Prostate gland (tissue), 2 donors: Measurements from ENCODE around the gene LAMP1. TPM values are rescaled to one million over a fixed set of nuclear protein-coding genes. Genes with fewer than 3 reads are reported as not detected.
"Not testable (repeated sequence)": the region's sequence is repeated elsewhere in the genome, so short reads cannot be mapped to it uniquely, and the experiment has no call there.

Source experiments
- DNase-seq: peaks from one replicate; pipeline ENCODE4 v3.0.0-alpha.2; 2019; ENCODE audit warnings: low spot score
- H3K27ac ChIP-seq, 2 donors: fragments of 200-600 bp; sonication (generic); 2 replicates each; pipeline ENCODE4 v1.5.1; 2017 to 2019
- H3K27me3 ChIP-seq: fragments of 200-600 bp; sonication (generic); replicated peaks from 2 replicates; pipeline ENCODE4 v1.5.1; 2019; ENCODE audit not compliant: insufficient read depth
- H3K36me3 ChIP-seq, 2 donors: fragments of 200-600 bp; sonication (generic); 1 replicate in 1 of 2; 2 replicates in 1 of 2; pipeline versions ENCODE4 v1.5.1 to v1.8.1; 2017 to 2019
- H3K4me1 ChIP-seq: fragments of 200-600 bp; sonication (generic); replicated peaks from 2 replicates; pipeline ENCODE4 v1.5.1; 2019
- H3K4me3 ChIP-seq, 2 donors: fragments of 200-600 bp; sonication (generic); 2 replicates each; pipeline ENCODE4 v1.5.1; 2017 to 2019
- H3K9me3 ChIP-seq: fragments of 200-600 bp; sonication (generic); 2 replicates; pipeline ENCODE4 v1.5.1; 2017
- POLR2A ChIP-seq: fragments of 450-650 bp; IDR thresholded peaks from one replicate; pipeline ENCODE4 v1.6.1; 2016; ENCODE audit warnings: antibody characterized with exemption, mild to moderate bottlenecking
- POLR2AphosphoS5 ChIP-seq: sonication (generic); formaldehyde crosslinking; IDR thresholded peaks from one replicate; pipeline ENCODE4 v1.6.1; 2017; ENCODE audit warnings: antibody characterized with exemption
- WGBS: methylation state at CpG from one replicate; pipeline ENCODE4 v1.1.5; 2018; 5-methylcytosine and 5-hydroxymethylcytosine counted together
- intact Hi-C: fragments of 100-400 bp; cut with DNase I; formaldehyde crosslinking; loops from one replicate; pipeline ENCODE4 v1.14.2; 2022
- total RNA-seq, 2 donors: library from RNA; depleted of rRNA; stranded (reverse); fragments of >200 nt; gene quantifications; one replicate each; pipeline ENCODE4 v1.1.0, GENCODE V29; 2016
- TF ChIP-seq, protein P1 (sequence below), 4 experiments: fragments of 200-600 bp in 2 of 4; fragments of 450-650 bp in 2 of 4; sonication (generic) in 2 of 4; IDR thresholded peaks; 1 replicate in 3 of 4; 2 replicates in 1 of 4; pipeline ENCODE4 v1.5.1; 2016 to 2019; ENCODE audit warnings: antibody characterized with exemption in 4 of 4, mild to moderate bottlenecking in 2 of 4, moderate library complexity in 2 of 4

LAMP1 gene
- total RNA-seq, 2 donors from 2014 or later = 214 to 246 TPM

DNA sequence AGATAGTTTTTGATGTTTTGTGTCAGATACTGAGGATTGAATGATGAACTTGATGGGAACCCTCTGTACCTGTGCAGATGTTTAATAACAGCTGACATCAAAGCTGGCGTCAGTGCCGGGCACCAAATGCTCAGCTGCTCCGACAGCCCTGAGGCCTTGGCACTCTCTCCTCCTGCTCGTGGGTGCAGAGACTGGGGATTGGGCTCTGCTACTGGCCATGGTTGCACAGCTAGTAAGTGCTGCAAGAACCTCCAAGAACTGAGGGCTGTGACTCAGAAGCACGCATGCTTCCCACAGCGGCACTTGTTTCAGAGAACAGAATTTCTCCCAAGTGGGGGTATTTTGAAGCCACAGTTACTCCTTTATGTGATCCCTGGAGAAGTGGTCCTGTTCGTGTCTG lies 5.9 kb downstream of the LAMP1 start:
- Histone ChIP-seq H3K27ac (no peak overlapping the region), H3K4me1 (no peaks in the 10 kb centered on the region), H3K27me3 (no peaks in the 10 kb centered on the region), H3K36me3 (no peaks in the 10 kb centered on the region), H3K4me3 (no peak overlapping the region), H3K9me3 (no peaks in the 10 kb centered on the region)
- WGBS = 64% methylated on average over 7 of the region's 7 CpGs
- no peak for DNase-seq
- TF ChIP-seq POLR2A = no peak
- no peak for TF ChIP-seq POLR2AphosphoS5
- TF ChIP-seq, protein P1, sequence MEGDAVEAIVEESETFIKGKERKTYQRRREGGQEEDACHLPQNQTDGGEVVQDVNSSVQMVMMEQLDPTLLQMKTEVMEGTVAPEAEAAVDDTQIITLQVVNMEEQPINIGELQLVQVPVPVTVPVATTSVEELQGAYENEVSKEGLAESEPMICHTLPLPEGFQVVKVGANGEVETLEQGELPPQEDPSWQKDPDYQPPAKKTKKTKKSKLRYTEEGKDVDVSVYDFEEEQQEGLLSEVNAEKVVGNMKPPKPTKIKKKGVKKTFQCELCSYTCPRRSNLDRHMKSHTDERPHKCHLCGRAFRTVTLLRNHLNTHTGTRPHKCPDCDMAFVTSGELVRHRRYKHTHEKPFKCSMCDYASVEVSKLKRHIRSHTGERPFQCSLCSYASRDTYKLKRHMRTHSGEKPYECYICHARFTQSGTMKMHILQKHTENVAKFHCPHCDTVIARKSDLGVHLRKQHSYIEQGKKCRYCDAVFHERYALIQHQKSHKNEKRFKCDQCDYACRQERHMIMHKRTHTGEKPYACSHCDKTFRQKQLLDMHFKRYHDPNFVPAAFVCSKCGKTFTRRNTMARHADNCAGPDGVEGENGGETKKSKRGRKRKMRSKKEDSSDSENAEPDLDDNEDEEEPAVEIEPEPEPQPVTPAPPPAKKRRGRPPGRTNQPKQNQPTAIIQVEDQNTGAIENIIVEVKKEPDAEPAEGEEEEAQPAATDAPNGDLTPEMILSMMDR (IDR thresholded peaks at IDR 0.05) = no peak
- intact Hi-C loops = no loop called here

GRCh38 chr13:113304121-113304520 lies 7.1 kb downstream of the LAMP1 start:
- 81% methylated on average over 7 of the region's 7 CpGs for whole genome bisulfite sequencing
- H3K9me3 ChIP-seq = no peaks in the 10 kb centered on the region
- H3K4me3 ChIP-seq = no peak overlapping the region
- no peak for DNase-seq
- no peaks in the 10 kb centered on the region for H3K36me3 ChIP-seq
- no peak overlapping the region for H3K27ac ChIP-seq
- H3K27me3 ChIP-seq = no peaks in the 10 kb centered on the region
- no peak for TF ChIP-seq POLR2AphosphoS5
- no peak for TF ChIP-seq POLR2A
- TF ChIP-seq, protein P1 (IDR thresholded peaks at IDR 0.05) = no peak
- intact Hi-C loops = no loop called here
- no peaks in the 10 kb centered on the region for H3K4me1 ChIP-seq

DNA sequence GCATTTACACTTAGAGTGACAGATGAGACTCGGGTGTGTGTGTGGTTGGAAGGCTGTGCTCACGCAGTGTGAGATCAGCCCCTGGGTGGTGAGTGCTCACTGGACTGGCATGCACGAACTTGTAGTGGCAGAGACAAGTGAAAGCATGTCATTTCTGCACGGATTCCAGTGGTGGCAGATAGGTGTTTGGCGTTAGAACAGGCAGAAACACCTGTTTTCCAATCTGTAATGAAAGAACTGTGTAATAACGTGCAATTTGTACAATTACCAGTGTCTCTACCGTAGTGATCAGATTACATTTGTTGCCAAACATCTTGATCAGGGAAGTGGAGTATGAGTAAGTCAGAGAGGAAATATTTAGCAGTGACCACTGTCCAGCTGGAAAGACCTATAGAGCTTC lies 8.2 kb downstream of the LAMP1 start:
- intact Hi-C loops = no loop called here
- Histone ChIP-seq H3K4me1 (no peaks in the 10 kb centered on the region), H3K27me3 (no peaks in the 10 kb centered on the region), H3K4me3 (no peak overlapping the region), H3K27ac (no peak overlapping the region), H3K36me3 (no peaks in the 10 kb centered on the region), H3K9me3 (no peaks in the 10 kb centered on the region)
- peak; percentile 48 for DNase-seq
- WGBS = 36% methylated on average over 7 of the region's 7 CpGs
- TF ChIP-seq POLR2AphosphoS5 = peak; percentile 54
- no peak for TF ChIP-seq POLR2A
- TF ChIP-seq, protein P1 (IDR thresholded peaks at IDR 0.05) = no peak

DNA sequence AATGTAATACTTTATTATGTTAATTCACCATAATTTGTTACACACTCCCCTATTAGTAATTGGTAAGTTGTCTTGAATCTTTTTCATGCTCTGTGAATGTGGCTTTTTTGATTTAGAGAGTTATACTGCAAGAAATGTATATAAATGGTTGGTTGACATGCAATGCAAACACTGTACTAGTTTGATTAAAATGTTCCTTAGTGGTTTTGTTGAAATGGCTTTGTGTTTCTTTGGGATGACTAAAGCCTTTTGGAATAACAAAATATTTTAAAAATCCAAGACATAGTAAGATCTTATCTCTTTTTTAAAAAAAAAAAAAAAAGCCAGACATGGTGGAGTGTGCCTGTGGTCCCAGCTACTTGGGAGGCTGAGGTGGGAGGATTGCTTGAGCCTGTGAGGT lies 10.5 kb downstream of the LAMP1 start:
- Histone ChIP-seq H3K27ac (no peak overlapping the region), H3K9me3 (no peaks in the 10 kb centered on the region), H3K4me3 (no peak overlapping the region), H3K36me3 (peaks cover 0 to 11% of the 10 kb centered on the region in 2 donors), H3K4me1 (no peaks in the 10 kb centered on the region), H3K27me3 (no peaks in the 10 kb centered on the region)
- intact Hi-C loops = no loop called here
- no peak for DNase-seq
- TF ChIP-seq POLR2AphosphoS5 (no peak), POLR2A (no peak)
- TF ChIP-seq, protein P1 (IDR thresholded peaks at IDR 0.05) = no peak

DNA sequence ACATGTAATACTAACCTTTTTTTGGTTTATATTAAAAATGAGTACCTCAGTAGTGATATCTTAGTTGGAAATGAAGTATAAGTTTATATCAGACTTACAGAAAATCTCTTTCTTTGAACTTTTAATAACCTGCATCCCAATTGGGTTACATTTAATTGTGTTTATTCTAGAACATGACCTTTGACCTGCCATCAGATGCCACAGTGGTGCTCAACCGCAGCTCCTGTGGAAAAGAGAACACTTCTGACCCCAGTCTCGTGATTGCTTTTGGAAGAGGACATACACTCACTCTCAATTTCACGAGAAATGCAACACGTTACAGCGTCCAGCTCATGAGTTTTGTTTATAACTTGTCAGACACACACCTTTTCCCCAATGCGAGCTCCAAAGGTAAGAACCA lies 12.4 kb downstream of the LAMP1 start:
- 85% methylated on average over 6 of the region's 6 CpGs for WGBS
- peaks cover 0 to 11% of the 10 kb centered on the region in 2 donors for H3K36me3 ChIP-seq
- TF ChIP-seq POLR2A = no peak
- TF ChIP-seq POLR2AphosphoS5 = no peak
- TF ChIP-seq, protein P1 (IDR thresholded peaks at IDR 0.05) = no peak

GRCh38 chr13:113314112-113314511 lies 17.1 kb downstream of the LAMP1 start:
- H3K4me1 ChIP-seq, H3K9me3 ChIP-seq, intact Hi-C loops, DNase-seq, H3K27me3 ChIP-seq, H3K27ac ChIP-seq, H3K4me3 ChIP-seq: not testable (repeated sequence)
- 90% methylated on average over 20 of the region's 20 CpGs for WGBS
- peaks cover 0 to 11% of the 10 kb centered on the region in 2 donors for H3K36me3 ChIP-seq

More for the DNA sequence above, 12.4 kb downstream of the LAMP1 start:
- H3K4me1 ChIP-seq = no peaks in the 10 kb centered on the region
- H3K27ac ChIP-seq = no peak overlapping the region
- intact Hi-C loops = no loop called here
- no peak for DNase-seq
- no peak overlapping the region for H3K4me3 ChIP-seq
- no peaks in the 10 kb centered on the region for H3K9me3 ChIP-seq
- no peaks in the 10 kb centered on the region for H3K27me3 ChIP-seq

DNA sequence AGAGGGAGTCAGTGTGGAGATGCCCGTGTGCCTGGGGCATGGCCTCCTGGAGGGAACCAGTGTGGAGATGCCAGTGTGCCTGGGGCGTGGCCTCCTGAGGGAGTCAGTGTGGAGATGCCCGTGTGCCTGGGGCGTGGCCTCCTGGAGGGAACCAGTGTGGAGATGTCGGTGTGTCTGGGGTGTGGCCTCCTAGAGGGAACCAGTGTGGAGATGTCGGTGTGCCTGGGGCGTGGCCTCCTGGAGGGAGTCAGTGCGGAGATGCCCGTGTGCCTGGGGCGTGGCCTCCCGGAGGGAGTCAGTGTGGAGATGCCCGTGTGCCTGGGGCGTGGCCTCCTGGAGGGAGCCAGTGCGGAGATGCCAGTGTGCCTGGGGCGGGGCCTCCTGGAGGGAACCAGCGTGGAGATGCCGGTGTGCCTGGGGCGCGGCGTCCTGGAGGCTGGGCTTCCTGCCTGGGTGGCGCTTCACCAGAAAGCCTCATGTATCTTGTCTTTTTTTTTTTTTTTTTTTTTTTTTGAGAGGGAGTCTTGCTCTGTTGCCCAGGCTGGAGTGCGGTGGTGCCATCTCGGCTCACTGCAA lies 17.9 kb downstream of the LAMP1 start:
- H3K4me1 ChIP-seq, H3K27me3 ChIP-seq, H3K4me3 ChIP-seq, H3K9me3 ChIP-seq, intact Hi-C loops, H3K27ac ChIP-seq, DNase-seq: not testable (repeated sequence)
- WGBS = 90% methylated on average over 23 of the region's 23 CpGs
- peaks cover 0 to 16% of the 10 kb centered on the region in 2 donors for H3K36me3 ChIP-seq
